Measurements from ENCODE around the gene RPS6KL1.

The RPS6KL1 gene

DNA sequence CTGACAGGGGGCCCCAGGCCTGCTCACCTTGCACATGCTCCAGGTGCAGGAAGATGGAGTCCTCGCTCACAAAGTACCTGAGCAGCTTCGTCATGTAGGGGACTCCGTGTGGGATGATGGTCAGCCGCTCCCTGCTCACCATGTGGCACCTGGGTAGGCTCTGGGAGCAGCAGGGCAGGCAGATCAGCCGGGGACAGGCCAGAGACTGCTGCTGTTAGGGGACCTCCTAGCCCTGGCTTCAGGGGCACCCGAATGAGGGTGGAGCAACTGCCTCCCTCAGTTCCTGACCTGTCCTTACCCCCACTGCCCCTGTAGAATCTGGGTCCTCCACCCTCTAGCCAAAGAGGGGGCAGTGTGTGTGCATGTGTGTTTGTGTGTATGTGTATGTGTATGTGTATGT, 11.8 kb downstream of the RPS6KL1 start:
- DNase-seq, result no peak

DNA sequence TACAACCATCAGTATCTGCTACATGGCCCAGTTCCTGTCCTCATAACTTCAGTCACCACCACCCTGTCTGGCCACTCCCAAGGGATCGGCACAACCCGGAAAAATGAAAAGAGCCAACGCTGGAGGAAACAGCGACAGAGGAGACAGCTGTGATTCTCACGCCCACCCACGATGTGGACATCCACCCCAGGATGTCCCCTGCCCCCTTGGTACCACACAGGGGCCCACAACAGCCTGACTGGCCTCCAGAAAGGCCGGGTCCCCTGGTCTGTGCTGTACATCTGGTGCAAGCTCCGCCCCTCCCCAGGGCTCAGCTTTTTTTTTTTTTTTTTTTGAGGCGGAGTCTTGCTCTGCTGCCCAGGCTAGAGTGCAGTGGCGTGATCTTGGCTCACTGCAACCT, 12.5 kb downstream of the RPS6KL1 start:
- no peak for DNase-seq

DNA sequence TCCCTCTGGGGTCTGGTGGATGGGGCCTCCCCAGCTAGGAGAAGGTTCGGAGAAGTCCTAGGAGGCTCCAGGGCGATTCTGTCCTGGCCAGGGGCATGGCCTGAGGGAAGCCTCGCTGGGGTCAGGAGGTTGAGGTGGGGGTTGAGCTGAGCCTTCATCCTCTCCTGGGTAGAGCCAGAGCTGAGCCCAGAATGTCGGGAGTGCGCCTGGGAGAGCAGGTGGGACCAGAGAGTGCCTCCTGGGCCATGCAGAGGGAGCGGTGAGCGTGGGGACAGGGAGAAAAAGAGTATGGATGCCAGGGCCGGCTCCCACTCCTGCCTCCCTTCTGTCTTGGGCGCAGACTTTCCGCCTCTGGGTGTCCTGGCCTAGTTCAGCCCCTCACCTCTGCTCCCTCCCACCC, 13.1 kb downstream of the RPS6KL1 start:
- no peak for DNase-seq

DNA sequence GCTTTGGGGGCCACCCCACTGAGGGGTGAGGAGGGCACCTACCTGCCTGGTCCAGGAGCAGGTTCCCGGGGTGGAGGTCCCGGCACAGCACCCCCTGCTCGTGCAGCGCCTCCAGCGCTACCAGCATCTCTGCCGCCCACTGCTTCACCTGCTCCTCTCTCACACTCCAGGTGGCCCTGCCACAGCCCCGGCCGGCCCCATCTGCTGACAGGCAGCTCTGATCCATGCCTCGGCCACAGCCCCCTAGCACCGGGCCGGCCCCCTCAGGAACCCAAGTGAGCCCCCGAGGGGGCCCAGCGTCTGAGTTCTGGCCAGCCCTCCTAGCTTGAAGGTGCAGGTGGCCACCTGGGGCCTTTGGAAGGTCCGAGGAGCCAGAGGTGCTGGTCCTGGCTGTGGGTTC, 13.6 kb downstream of the RPS6KL1 start:
- no peak for DNase-seq

DNA sequence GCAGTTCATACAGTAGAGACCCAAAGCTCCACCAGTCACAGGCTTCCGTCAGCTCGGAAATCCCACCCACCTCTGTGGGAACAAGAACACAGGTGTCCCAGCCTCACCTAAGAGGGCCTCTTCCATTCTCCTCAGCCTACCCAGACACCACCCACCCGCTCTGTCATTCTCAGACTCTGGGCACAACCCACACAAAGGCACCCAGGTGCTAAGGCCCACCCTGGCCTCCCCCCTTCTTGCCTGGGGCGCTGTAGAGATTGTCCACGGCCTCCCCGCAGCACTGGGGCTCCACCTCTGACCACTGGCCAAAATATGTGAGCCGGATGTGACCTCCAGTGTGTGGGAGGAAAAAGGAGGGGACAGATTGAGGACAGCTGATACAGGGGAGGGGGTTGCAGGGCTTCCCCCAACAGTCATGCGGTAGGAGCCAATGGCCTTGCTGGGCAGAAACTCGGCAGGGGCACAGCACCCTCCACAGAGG, 14.2 kb downstream of the RPS6KL1 start:
- DNase-seq, result no peak

DNA sequence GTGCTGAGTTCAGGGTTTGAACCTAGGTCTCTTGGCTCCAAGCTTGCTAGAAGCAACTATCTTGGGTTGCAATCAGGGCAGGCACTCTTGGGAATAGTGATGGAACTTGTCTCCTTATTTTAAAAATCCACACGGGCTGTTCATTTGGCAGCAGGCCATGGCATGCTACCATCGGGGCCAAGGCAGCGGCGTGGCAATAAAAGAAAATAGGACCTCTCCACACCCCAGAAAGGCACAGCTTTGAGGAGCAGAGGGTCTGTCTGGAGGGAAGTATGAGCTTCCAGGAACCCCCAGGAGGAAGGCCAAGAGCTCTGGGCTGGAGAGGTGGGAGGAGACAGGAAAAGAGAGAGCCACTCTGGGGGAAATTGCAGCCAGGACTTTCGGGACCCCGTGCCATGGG, 15.3 kb downstream of the RPS6KL1 start:
- DNase-seq, result no peak

DNA sequence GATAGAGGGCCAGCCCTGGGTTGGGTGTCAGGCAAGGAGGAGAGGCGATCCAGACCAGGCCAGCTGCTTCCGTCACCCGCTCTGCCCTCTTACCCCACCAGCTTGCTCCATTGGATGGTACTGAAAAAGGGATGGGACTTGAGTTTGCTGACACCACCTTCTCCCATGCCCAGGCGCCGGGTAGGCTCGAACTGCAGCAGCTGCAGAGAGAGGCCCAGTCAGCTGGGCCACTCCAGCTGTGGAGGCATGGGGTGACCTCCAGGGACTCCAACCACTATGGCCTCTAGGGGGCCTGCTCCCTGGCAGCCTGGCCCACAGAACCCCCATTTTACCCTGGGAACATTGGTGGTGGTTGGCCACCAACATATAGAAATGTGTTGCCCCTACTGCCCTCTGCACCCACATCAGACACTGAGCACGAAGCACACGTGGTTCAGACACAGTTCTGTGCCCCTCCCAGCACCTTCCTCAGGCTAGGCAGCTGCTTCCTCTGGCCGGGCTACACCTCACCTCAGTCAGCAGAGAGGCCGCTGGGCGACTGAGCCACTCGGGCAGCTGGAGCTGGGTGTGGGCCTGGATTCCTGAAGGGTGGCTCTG, 16.0 kb downstream of the RPS6KL1 start:
- DNase-seq, result no peak

DNA sequence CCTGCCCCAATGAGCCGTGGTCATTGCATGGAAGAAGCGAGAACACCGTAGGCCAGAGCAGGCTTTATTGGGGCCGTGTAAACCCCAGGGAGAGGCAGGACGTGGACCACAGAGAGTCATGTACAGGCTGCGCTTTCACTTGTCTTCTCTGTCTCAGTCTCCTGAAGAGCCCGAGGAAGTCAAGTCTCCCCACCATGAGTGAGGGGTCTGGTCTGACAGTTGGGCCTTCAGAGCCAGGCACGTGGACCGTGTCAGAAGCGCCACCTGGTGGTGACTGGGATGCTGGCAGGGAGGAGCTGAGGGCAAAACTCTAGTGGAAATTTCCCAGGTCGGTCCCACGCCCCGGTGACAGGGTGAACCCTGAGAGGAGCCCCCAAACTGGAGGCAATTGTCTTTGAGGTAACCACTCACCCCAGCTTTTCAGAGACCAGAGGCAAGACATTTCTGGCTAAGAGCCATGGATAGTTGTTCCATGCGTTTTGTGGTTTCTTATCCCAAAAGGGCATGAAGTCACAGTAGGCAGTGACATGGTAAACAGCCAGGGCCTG, 17.4 kb downstream of the RPS6KL1 start:
- peak; percentile 32 for DNase-seq

DNA sequence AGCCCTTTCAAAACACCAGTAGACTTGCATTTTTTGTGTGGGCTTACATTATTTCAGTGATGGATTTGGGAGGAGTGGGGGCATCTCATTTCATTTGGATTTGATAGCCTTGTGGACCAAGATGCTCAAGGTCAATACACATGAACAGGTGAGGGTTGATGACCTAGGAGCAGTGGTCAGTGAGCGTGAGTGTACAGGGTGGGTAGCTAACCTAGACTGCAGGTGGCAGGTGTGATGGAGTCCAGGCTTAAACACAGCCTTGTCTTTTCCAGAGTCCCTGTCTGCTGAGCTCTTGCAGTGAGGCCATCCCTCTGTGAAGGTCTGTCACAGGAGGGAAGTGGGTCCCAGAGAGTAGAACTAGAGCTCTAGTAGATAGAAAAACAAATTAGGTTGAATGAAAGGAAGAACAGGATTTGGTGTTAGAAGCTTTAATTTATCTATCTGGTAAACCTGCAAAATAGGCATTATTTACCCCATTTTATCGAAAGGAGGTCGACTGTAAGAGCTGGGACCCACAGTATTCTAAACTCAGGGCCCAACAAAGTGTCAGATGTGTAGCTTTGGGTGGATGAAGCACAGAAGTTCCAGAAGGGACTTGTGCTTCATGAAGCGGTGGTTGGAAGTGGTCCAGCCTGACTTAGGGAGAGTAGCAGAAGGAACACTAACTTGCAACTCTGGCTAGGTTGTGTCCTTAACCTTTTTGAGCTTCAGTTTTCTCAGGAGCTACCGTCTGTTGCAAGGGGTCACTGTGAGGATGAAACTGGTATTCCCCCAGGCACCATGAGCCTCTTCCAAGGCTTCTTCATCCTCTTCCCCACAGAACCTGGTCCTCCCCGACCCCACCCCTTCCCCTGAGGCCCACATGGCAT, 18.2 kb downstream of the RPS6KL1 start:
- DNase-seq, result no peak

DNA sequence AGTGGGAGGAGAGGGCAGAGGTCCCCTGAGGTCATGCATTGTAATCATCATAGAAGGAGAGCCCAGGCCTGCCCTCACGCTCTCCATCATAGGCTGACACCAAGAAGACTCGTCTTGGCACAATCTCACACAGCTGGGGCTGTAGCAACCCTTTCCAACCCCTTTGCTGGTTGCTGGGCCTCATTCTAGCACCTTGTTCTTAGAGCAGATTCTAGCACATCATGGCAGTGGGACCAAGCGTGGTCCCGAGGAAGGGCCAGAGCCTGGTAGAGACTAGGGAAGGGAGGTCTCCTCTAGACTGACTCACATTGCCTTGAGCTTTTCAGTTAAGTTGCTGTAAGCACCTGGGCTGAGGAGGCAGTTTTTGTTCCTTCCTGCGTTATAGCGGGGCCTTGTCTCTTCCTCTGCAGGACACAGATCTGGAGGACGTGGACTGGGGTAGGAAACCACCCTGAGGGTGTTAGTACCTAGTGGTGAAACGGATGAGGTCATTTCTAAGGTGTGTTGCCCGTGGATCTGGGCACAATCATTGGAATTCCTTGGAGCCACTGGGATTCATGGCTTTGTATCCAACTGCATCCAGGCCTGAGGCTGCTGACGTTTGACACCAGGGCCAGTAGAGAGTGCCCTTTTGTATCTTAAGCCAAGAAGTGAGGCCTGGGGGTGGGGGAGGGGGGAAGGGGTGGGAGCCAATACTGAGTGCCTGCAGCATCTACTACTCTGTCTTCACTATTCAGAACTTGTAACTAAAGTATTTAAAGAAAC, 19.9 kb downstream of the RPS6KL1 start:
- DNase-seq, result no peak

DNA sequence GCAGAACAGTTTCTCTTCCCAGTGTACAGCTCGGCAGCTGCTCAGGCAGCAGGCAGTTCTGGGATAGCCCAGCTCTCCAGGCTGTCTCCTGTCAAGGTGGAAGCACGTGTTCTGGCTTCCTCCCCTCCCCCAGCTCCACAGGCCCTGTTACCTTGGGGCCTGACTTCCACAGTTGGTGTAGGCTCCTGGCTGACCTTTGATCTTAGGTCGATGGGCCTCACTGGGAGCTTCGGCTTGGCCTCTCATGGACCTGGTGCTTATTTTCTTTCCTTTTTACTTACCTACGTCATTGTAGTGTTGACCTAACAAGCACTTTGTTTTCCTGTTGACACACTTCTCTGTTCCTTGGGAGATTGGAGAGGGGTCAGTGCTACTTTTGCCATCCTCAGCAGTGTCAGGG, 24.4 kb downstream of the RPS6KL1 start:
- no peak for DNase-seq

DNA sequence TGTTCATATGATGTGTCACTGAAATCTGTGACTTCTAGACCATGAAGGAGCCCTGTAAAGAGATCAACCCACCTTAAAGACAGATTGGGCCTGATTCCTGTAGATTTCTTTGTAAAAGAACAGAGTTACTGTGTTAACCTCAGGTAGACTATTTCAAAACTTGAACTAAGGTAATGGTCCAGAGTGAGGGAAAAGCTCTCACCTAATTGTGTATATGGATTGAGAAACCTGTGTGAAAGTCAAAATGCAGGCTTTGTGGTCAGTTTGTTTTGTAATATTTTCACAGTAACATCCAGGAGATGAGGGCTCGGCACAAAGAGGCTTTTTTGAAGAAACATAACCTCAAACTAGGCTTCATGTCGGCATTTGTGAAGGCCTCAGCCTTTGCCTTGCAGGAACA, 25.0 kb downstream of the RPS6KL1 start:
- no peak for DNase-seq

DNA sequence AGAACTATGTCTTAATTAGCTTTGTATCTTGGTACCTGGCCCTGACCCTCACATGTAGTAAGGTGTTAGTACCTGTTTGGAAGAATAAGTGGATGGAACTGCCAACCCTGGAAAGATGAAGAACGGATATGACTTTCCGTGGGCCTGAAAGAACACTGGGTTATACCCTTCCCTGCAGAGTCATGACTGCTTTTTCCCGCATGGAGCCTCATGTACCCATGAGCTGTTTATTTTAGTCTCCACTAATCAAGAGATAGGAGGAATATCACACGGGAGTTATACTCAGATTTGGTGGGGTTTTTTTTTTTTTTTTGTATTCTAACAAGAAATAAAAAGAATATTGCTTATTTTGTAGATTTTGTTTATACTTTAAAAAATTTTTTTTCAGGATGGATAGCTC, 25.4 kb downstream of the RPS6KL1 start:
- DNase-seq, result no peak

DNA sequence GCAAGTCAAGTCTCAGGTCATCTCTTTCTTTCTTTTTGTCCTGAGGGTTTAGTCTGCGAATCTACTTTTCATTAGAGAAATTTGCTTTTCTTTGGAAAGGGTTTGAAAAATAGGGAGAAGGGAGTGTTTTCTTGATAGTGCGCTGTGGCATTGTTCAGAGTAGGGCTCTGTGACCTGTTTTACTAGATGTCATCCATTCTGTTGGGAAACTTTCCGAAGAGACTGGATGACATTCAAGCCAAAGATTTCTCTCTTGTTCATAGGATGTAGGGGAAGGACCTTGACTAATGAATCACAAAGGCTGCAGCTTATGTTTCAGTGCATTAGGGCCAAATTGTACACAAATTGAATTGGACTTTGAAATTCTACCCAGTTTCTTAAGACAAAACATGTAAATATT, 26.7 kb downstream of the RPS6KL1 start:
- DNase-seq, result no peak

DNA sequence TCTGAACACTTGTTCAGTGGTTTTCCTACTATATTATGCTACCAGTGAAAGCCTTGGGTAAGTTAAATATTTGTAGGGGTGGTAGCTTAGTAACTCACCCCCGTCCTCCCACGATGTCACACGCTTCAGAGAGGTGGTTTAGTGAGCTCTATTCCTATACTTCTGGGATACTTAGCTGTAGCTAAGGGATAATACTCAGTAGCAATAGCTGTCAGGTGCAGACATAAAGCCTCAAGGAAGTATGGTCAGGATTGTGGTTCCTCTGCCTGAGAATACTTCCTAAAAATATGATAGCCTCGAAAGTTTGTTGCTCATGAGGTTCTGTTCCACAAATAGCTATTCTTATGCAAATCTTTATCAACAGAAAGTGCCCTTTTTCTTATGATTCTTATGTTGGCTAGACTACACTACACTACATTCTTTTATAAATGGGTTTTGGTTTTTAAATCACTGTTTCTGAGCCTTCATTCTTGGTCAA, 29.4 kb downstream of the RPS6KL1 start:
- no peak for DNase-seq

DNA sequence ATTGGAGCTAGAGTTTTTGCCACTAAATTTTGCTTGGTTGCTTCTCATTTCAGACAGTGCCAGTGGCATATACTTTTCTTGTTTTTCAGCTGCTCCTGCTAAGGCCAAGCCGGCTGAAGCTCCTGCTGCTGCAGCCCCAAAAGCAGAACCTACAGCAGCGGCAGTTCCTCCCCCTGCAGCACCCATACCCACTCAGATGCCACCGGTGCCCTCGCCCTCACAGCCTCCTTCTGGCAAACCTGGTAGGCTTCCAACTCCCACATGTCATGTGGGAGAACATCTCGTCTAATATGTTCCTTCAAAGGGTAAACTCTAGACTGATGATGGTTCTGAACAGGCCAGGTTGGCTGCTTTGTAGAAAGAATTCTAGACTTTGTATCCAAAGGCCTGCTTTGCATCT, 30.3 kb downstream of the RPS6KL1 start:
- no peak for DNase-seq

DNA sequence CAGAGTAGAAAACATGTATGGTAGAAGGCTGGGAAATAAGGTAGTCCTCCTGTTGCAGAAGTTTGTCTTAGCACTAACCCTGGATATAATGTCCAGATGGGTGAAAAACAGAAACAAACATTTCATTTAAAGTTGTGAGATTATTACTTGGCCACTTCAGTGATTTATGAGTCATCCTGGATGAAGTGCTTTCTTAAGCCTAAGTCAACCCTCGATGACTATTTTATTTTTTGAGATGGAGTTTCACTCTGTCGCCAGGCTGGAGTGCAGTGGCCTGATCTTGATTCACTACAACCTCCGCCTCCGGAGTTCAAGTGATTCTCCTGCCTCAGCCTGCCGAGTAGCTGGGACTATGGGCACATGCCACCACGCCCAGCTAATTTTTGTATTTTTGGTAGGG, 31.2 kb downstream of the RPS6KL1 start:
- no peak for DNase-seq

DNA sequence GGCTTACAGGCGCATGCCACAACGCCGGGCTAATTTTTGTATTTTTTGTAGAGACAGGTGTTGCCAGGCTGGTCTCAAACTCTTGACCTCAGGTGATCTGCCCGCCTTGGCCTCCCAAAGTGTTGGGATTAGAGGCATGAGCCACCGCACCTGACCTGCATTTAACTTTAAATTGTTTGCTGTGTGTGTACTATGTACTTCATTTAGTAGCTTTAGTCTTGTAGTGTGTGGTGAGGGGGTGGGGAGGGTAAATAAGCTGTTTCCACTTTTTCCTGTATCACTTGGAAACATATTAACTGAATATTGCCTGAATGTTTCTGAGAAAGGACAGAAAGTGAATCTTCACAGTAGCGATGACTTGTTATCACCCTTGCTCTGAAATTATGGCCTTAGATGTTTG, 32.8 kb downstream of the RPS6KL1 start:
- no peak for DNase-seq

DNA sequence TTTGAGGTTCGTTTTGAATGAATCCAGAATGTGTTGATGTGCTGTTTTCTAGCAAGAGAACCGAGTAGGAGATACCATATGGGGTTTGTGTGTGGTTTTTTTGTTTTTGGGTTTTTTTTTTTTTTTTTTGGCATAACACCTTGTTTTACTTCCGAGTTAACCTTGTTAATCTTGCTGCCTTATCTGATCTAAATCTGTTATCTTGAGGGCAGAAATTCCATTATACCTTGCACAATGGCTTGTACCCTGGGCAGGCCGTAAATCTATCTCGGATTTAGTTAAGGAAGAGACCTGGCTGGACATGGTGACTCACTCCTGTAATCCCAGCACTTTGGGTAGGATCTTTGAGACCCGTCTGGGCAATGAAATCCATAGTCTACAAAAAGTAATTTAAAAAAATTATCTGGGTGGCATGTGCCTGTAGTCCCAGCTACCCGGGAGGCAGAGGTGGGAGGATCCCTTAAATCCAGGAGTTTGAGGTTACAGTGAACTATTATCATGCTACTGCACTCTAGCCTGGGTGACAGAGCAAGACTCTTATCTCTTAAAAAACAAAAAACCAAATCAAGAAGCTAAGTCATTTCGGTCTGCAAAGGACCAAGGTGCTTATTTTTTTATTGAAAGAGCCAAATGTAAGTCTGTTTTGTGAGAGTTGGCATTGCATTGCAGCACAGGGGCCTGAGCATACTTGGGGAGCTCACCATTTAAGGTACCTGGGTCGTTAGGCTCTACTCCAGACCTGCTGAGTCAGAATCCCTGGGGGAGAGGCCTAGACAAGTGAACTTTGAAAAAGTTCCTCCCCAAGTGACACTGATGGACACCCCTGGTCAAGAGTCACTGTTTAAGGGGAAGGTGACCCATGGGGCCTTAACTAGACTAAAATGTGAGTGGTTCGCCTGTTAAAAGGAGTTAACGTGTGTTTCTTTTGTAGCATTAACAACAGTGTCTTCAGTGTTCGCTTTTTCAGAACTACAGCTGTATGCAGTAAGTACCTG, 34.6 kb downstream of the RPS6KL1 start:
- DNase-seq, result no peak

DNA sequence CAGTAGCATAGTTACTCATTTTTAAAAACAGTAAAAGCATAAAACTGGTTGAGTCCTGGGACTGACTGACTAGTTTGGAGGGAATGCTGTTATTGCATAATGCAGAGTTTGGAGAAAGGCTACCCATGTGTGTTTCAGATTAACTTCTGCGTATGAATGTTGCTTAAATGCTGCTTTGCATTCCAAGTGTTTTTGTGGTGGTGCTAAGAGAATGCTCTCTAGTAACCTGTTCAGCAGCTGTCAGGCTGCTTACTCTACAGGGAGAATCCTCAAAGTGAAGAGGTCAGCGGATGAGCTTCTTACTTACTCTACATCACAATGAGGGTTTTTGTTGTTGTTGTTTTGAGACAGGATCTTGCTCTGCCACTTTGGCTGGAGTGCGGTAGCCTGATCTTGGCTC, 37.1 kb downstream of the RPS6KL1 start:
- DNase-seq, result no peak

DNA sequence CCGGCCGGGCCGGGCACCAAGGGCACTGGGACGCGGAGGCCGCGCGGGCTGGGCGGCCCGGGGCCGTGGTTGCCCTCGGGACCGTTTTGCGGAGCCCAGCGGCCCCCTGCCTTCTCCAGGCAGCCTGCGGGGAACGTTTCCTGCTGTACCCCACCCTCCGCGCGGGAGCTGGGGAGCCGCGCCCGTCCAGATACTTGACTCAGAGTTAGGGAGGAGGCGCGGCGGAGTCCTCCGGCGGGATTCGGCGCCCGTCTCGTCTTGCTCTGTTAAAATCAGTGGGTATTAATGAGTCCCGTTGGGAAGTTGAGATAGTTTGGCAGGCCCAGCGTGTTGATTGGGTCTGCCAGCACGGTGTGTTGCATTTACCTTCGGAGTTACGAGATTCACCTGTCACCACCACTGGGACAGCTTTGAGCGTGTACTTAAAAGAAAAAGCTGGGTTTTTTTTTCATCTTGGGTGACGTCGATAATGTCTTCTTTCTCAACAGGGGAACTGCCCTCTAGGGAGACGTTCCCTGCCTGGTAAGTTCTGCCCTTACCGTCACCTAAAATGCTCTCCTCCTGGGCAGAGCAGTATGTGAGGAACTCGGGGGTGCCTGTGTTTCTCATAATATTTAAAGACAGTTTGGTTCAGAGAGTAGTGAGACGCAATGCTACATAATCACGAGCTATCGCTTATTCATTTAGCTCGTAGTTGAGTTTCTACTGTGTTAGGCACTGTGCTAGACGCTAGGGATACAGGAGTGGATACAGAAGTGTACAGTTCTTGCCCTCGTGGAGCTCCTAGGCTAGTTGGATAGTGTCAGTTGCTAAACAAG, 40.7 kb downstream of the RPS6KL1 start:
- peak; percentile 43 for DNase-seq
